ENCODE results near the gene TOP3B.

TOP3B gene

DNA sequence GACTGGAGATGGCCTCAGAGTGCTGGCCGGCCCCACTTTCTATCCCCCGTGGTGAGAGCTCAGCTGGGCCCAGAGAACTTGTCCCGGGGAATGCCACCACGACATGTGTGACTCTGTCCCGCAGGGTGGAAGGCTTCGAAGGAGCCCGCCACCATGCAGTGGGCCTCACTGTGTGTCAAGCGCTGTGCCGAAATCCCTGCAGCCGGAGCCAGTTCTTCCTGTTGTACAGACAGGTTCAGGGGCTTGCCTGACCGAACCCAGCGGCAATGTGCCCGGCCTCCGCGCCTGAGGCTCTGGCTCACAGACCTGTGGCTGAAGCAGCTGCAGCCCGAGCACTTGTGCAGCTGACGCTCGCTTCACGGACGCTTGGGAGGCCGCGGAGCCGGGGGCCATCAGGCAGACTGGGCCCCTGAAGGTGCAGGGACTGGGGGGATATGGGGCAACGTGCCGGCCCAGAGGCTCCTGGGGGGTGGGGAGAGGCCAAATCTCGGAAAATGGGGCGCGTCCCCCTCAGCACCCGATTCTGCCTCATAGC lies 30.6 kb downstream of the TOP3B start:
- H3K4me3 ChIP-seq (ENCODE audit: insufficient read depth, low read depth, low read length, poor library complexity, severe bottlenecking) = peak overlapping the region; percentile 65
- no peaks in the 10 kb centered on the region for H3K9me3 ChIP-seq (ENCODE audit: control insufficient read depth, low read length)
- peak overlapping the region; percentile 32 for H3K27ac ChIP-seq (ENCODE audit: insufficient read depth, low read length, poor library complexity, severe bottlenecking)
- no peaks in the 10 kb centered on the region for H3K36me3 ChIP-seq (ENCODE audit: control insufficient read depth, insufficient read depth, low read length)
- no peak for DNase-seq
- H3K4me1 ChIP-seq (ENCODE audit: control insufficient read depth, insufficient read depth, low read length, poor library complexity, severe bottlenecking) = peaks cover 12% of the 10 kb centered on the region
- H3K27me3 ChIP-seq (replicated peaks; ENCODE audit: control insufficient read depth, insufficient read depth, low read length, poor library complexity, severe bottlenecking) = no peaks in the 10 kb centered on the region

GRCh38 chr22:21951062-21951461 lies 31.5 kb downstream of the TOP3B start:
- H3K4me1 ChIP-seq (ENCODE audit: control insufficient read depth, insufficient read depth, low read length, poor library complexity, severe bottlenecking) = peaks cover 12% of the 10 kb centered on the region
- H3K9me3 ChIP-seq (ENCODE audit: control insufficient read depth, low read length) = no peaks in the 10 kb centered on the region
- H3K4me3 ChIP-seq (ENCODE audit: insufficient read depth, low read depth, low read length, poor library complexity, severe bottlenecking) = no peak overlapping the region
- no peak overlapping the region for H3K27ac ChIP-seq (ENCODE audit: insufficient read depth, low read length, poor library complexity, severe bottlenecking)
- no peak for DNase-seq
- no peaks in the 10 kb centered on the region for H3K36me3 ChIP-seq (ENCODE audit: control insufficient read depth, insufficient read depth, low read length)
- no peaks in the 10 kb centered on the region for H3K27me3 ChIP-seq (replicated peaks; ENCODE audit: control insufficient read depth, insufficient read depth, low read length, poor library complexity, severe bottlenecking)

GRCh38 chr22:21949948-21950347 lies 32.6 kb downstream of the TOP3B start:
- Histone ChIP-seq H3K9me3 (ENCODE audit: control insufficient read depth, low read length) (no peaks in the 10 kb centered on the region), H3K27me3 (replicated peaks; ENCODE audit: control insufficient read depth, insufficient read depth, low read length, poor library complexity, severe bottlenecking) (no peaks in the 10 kb centered on the region), H3K36me3 (ENCODE audit: control insufficient read depth, insufficient read depth, low read length) (peaks cover 5% of the 10 kb centered on the region), H3K4me1 (ENCODE audit: control insufficient read depth, insufficient read depth, low read length, poor library complexity, severe bottlenecking) (peaks cover 12% of the 10 kb centered on the region), H3K4me3 (ENCODE audit: insufficient read depth, low read depth, low read length, poor library complexity, severe bottlenecking) (no peak overlapping the region), H3K27ac (ENCODE audit: insufficient read depth, low read length, poor library complexity, severe bottlenecking) (no peak overlapping the region)
- DNase-seq = no peak

GRCh38 chr22:21949569-21949918 lies 33.0 kb downstream of the TOP3B start:
- Histone ChIP-seq H3K27ac (ENCODE audit: insufficient read depth, low read length, poor library complexity, severe bottlenecking) (no peak overlapping the region), H3K4me3 (ENCODE audit: insufficient read depth, low read depth, low read length, poor library complexity, severe bottlenecking) (no peak overlapping the region), H3K4me1 (ENCODE audit: control insufficient read depth, insufficient read depth, low read length, poor library complexity, severe bottlenecking) (peaks cover 12% of the 10 kb centered on the region), H3K9me3 (ENCODE audit: control insufficient read depth, low read length) (no peaks in the 10 kb centered on the region), H3K36me3 (ENCODE audit: control insufficient read depth, insufficient read depth, low read length) (peaks cover 7% of the 10 kb centered on the region), H3K27me3 (replicated peaks; ENCODE audit: control insufficient read depth, insufficient read depth, low read length, poor library complexity, severe bottlenecking) (no peaks in the 10 kb centered on the region)
- no peak for DNase-seq

GRCh38 chr22:21948824-21949568 lies 33.6 kb downstream of the TOP3B start:
- peaks cover 12% of the 10 kb centered on the region for H3K4me1 ChIP-seq (ENCODE audit: control insufficient read depth, insufficient read depth, low read length, poor library complexity, severe bottlenecking)
- H3K4me3 ChIP-seq (ENCODE audit: insufficient read depth, low read depth, low read length, poor library complexity, severe bottlenecking) = no peak overlapping the region
- H3K27ac ChIP-seq (ENCODE audit: insufficient read depth, low read length, poor library complexity, severe bottlenecking) = no peak overlapping the region
- H3K36me3 ChIP-seq (ENCODE audit: control insufficient read depth, insufficient read depth, low read length) = peaks cover 11% of the 10 kb centered on the region
- no peaks in the 10 kb centered on the region for H3K9me3 ChIP-seq (ENCODE audit: control insufficient read depth, low read length)
- DNase-seq = no peak
- no peaks in the 10 kb centered on the region for H3K27me3 ChIP-seq (replicated peaks; ENCODE audit: control insufficient read depth, insufficient read depth, low read length, poor library complexity, severe bottlenecking)

- H3K27ac ChIP-seq (ENCODE audit: insufficient read depth, low read length, poor library complexity, severe bottlenecking) = no peak overlapping the region
- H3K36me3 ChIP-seq (ENCODE audit: control insufficient read depth, insufficient read depth, low read length) = peaks cover 11% of the 10 kb centered on the region
- H3K4me1 ChIP-seq (ENCODE audit: control insufficient read depth, insufficient read depth, low read length, poor library complexity, severe bottlenecking) = peaks cover 12% of the 10 kb centered on the region
- no peak overlapping the region for H3K4me3 ChIP-seq (ENCODE audit: insufficient read depth, low read depth, low read length, poor library complexity, severe bottlenecking)
- H3K9me3 ChIP-seq (ENCODE audit: control insufficient read depth, low read length) = no peaks in the 10 kb centered on the region
- H3K27me3 ChIP-seq (replicated peaks; ENCODE audit: control insufficient read depth, insufficient read depth, low read length, poor library complexity, severe bottlenecking) = no peaks in the 10 kb centered on the region
- no peak for DNase-seq
These were observed 34.2 kb downstream of the TOP3B start for GRCh38 chr22:21948390-21948789.

GRCh38 chr22:21947040-21948014 lies 35.3 kb downstream of the TOP3B start:
- H3K4me3 ChIP-seq (ENCODE audit: insufficient read depth, low read depth, low read length, poor library complexity, severe bottlenecking) = no peak overlapping the region
- H3K9me3 ChIP-seq (ENCODE audit: control insufficient read depth, low read length) = no peaks in the 10 kb centered on the region
- peaks cover 12% of the 10 kb centered on the region for H3K4me1 ChIP-seq (ENCODE audit: control insufficient read depth, insufficient read depth, low read length, poor library complexity, severe bottlenecking)
- H3K36me3 ChIP-seq (ENCODE audit: control insufficient read depth, insufficient read depth, low read length) = peaks cover 11% of the 10 kb centered on the region
- no peaks in the 10 kb centered on the region for H3K27me3 ChIP-seq (replicated peaks; ENCODE audit: control insufficient read depth, insufficient read depth, low read length, poor library complexity, severe bottlenecking)
- H3K27ac ChIP-seq (ENCODE audit: insufficient read depth, low read length, poor library complexity, severe bottlenecking) = no peak overlapping the region
- no peak for DNase-seq

GRCh38 chr22:21946262-21946925 lies 36.2 kb downstream of the TOP3B start:
- Histone ChIP-seq H3K36me3 (ENCODE audit: control insufficient read depth, insufficient read depth, low read length) (peaks cover 11% of the 10 kb centered on the region), H3K9me3 (ENCODE audit: control insufficient read depth, low read length) (no peaks in the 10 kb centered on the region), H3K4me1 (ENCODE audit: control insufficient read depth, insufficient read depth, low read length, poor library complexity, severe bottlenecking) (peaks cover 13% of the 10 kb centered on the region), H3K27ac (ENCODE audit: insufficient read depth, low read length, poor library complexity, severe bottlenecking) (no peak overlapping the region), H3K27me3 (replicated peaks; ENCODE audit: control insufficient read depth, insufficient read depth, low read length, poor library complexity, severe bottlenecking) (no peaks in the 10 kb centered on the region), H3K4me3 (ENCODE audit: insufficient read depth, low read depth, low read length, poor library complexity, severe bottlenecking) (no peak overlapping the region)
- no peak for DNase-seq

DNA sequence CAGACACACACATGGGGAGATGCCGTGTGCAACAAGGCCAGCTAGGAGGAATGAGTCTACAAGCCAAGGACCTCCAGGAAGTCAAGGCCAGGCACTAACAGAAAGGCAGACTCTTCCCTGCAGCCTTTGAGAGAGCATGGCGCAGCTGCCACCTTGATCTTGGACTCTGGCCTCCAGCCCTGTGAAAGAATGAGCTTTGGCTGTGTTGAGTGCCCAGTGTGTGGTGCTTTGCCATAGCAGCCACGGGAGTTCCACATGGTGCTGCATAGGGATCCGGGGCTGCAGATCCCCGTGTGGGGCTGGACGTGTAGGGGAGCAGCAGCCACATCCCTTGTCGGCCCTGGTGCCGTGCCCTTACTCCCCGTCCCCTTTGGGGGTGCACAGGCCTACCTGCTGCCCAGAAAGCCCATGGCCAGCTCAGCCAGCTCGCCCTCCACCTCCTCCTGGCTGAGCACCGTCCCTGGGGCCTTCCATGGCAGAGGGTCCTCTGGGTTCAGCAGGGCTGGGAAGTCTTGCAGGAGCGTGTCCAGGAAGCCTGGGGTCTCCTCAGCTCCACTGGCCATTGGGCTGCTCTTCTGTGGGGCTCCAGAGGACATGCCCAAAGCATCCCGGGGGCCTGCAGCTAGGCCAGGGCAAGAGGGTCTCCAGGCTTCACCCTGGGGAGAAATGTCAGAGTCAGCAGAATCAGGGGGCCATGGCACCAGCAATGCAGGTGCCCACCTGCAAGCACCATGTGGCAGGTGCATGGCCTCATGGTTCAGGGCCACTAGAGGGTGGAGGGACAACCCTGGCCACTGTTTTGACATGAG lies 36.9 kb downstream of the TOP3B start:
- Histone ChIP-seq H3K27ac (ENCODE audit: insufficient read depth, low read length, poor library complexity, severe bottlenecking) (no peak overlapping the region), H3K4me3 (ENCODE audit: insufficient read depth, low read depth, low read length, poor library complexity, severe bottlenecking) (no peak overlapping the region), H3K4me1 (ENCODE audit: control insufficient read depth, insufficient read depth, low read length, poor library complexity, severe bottlenecking) (peaks cover 13% of the 10 kb centered on the region), H3K9me3 (ENCODE audit: control insufficient read depth, low read length) (no peaks in the 10 kb centered on the region), H3K36me3 (ENCODE audit: control insufficient read depth, insufficient read depth, low read length) (peaks cover 11% of the 10 kb centered on the region), H3K27me3 (replicated peaks; ENCODE audit: control insufficient read depth, insufficient read depth, low read length, poor library complexity, severe bottlenecking) (no peaks in the 10 kb centered on the region)
- DNase-seq = no peak

All from effector memory CD4-positive, alpha-beta T cell (primary cell).